CD4-positive, alpha-beta T cell (primary cell): ENCODE measurements around the gene ADGRB3. TPM values are rescaled to one million over a fixed set of nuclear protein-coding genes. Genes with fewer than 3 reads are reported as not detected.

Experiments
- ATAC-seq: fragments of 200-7000 bp; cut with Tn5 transposase; one replicate; pipeline ENCODE4 v1.10.0; 2022; ENCODE audit warnings: mild to moderate bottlenecking; ENCODE audit not compliant: poor library complexity
- CTCF ChIA-PET: fragments of 350-600 bp; sonication (Branson Sonifier 250); formaldehyde crosslinking; loops from one replicate; lab custom pipeline; 2021; ENCODE audit warnings: antibody characterized with exemption, inconsistent platforms; lab: Charles Lee
- POLR2A ChIA-PET: fragments of 350-600 bp; sonication (Branson Sonifier 250); formaldehyde crosslinking; loops from one replicate; lab custom pipeline; 2021; ENCODE audit warnings: antibody characterized with exemption, inconsistent platforms; lab: Charles Lee
- DNase-seq, 14 experiments: peaks; one replicate each; pipeline ENCODE4 v3.0.0-alpha.2; 2013 to 2020; ENCODE audit warnings: mixed read lengths in 2 of 14
- H3K27ac ChIP-seq, 2 donors: one replicate each; pipeline versions ENCODE4 v1.5.1 to v1.7.0; 2013; ENCODE audit warnings: low read length in 2 of 2, low read depth in 1 of 2, mild to moderate bottlenecking in 1 of 2
- H3K27me3 ChIP-seq, 2 experiments: 1 replicate in 1 of 2; 2 replicates in 1 of 2; pipeline versions ENCODE4 v1.6.1 to v1.7.0; 2013; ENCODE audit warnings: low read length in 2 of 2, control low read depth in 1 of 2, mild to moderate bottlenecking in 1 of 2, moderate library complexity in 1 of 2; ENCODE audit not compliant: insufficient read depth in 2 of 2, control insufficient read depth in 1 of 2
- H3K36me3 ChIP-seq: one replicate; pipeline ENCODE4 v1.6.1; 2013; ENCODE audit warnings: low read length, control low read depth; ENCODE audit not compliant: insufficient read depth
- H3K4me1 ChIP-seq: one replicate; pipeline ENCODE4 v1.6.1; 2013; ENCODE audit warnings: low read length, control low read depth; ENCODE audit not compliant: insufficient read depth
- H3K4me3 ChIP-seq: one replicate; pipeline ENCODE4 v1.5.1; 2013; ENCODE audit warnings: mild to moderate bottlenecking, low read length, moderate library complexity
- H3K9me3 ChIP-seq, 2 experiments: 1 replicate in 1 of 2; 2 replicates in 1 of 2; pipeline versions ENCODE4 v1.6.1 to v1.7.0; 2013; ENCODE audit warnings: low read length in 2 of 2, mild to moderate bottlenecking in 2 of 2, control low read depth in 1 of 2, moderate library complexity in 1 of 2; ENCODE audit not compliant: control insufficient read depth in 1 of 2, insufficient read depth in 1 of 2
- H3K27ac Mint-ChIP-seq: one replicate; pipeline ENCODE4 v1.8.0; 2020; ENCODE audit warnings: mixed read lengths
- H3K27me3 Mint-ChIP-seq: one replicate; pipeline ENCODE4 v1.8.0; 2021; ENCODE audit warnings: mixed read lengths
- H3K36me3 Mint-ChIP-seq: one replicate; pipeline ENCODE4 v1.8.0; 2021; ENCODE audit warnings: low read depth, mixed read lengths
- H3K4me1 Mint-ChIP-seq: one replicate; pipeline ENCODE4 v1.8.0; 2021; ENCODE audit warnings: low read depth, mixed read lengths
- H3K4me3 Mint-ChIP-seq: one replicate; pipeline ENCODE4 v1.8.0; 2020; ENCODE audit warnings: mild to moderate bottlenecking, mixed read lengths
- H3K9me3 Mint-ChIP-seq: one replicate; pipeline ENCODE4 v1.8.0; 2020; ENCODE audit warnings: mixed read lengths
- intact Hi-C, 2 experiments: fragments of 100-400 bp; cut with DNase I in 1 of 2; cut with micrococcal nuclease in 1 of 2; formaldehyde crosslinking; loops; one replicate each; pipeline versions ENCODE4 v1.15.1 to v1.9.0; 2023 to 2025; cut with DNase I, micrococcal nuclease
- total RNA-seq, 174 experiments: library from RNA in 2 of 174; stranded (reverse) in 2 of 174; gene quantifications; one replicate each; pipeline ENCODE4 v1.2.3 and lab custom pipeline; 2021 to 2026
- TF ChIP-seq, protein P1 (sequence below): fragments of 200-600 bp; IDR thresholded peaks from one replicate; pipeline ENCODE4 v1.8.0; 2022; ENCODE audit warnings: antibody characterized with exemption, mild to moderate bottlenecking

ADGRB3 gene
- total RNA-seq, 2 experiments from 2014 or later = not detected

DNA sequence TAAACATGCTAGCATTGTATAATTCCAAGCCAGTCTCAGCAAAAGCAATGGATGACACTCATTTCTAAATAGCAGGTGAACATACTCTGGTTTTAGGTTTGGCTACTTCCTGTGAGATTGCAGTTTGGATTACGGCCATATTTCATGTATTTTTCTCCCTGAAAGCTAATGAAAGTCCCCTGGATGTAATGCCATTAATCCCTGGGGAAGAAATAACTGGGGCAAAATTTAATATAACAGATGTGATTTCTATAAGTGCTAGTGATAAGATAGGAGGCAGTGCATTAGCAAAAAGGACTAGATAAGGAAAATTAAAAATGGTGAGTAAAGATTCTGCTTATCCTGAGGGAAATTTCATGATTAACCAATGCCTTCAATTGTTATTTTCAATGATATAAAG lies 238.2 kb downstream of the ADGRB3 start:
- H3K36me3 Mint-ChIP-seq = no peaks in the 10 kb centered on the region
- Histone ChIP-seq H3K27ac (no peak overlapping the region), H3K27me3 (no peaks in the 10 kb centered on the region), H3K4me3 (no peak overlapping the region), H3K36me3 (no peaks in the 10 kb centered on the region), H3K9me3 (no peaks in the 10 kb centered on the region), H3K4me1 (no peaks in the 10 kb centered on the region)
- TF ChIP-seq, protein P1, sequence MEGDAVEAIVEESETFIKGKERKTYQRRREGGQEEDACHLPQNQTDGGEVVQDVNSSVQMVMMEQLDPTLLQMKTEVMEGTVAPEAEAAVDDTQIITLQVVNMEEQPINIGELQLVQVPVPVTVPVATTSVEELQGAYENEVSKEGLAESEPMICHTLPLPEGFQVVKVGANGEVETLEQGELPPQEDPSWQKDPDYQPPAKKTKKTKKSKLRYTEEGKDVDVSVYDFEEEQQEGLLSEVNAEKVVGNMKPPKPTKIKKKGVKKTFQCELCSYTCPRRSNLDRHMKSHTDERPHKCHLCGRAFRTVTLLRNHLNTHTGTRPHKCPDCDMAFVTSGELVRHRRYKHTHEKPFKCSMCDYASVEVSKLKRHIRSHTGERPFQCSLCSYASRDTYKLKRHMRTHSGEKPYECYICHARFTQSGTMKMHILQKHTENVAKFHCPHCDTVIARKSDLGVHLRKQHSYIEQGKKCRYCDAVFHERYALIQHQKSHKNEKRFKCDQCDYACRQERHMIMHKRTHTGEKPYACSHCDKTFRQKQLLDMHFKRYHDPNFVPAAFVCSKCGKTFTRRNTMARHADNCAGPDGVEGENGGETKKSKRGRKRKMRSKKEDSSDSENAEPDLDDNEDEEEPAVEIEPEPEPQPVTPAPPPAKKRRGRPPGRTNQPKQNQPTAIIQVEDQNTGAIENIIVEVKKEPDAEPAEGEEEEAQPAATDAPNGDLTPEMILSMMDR = no peak
- intact Hi-C loops = no loop called here
- no peaks in the 10 kb centered on the region for H3K9me3 Mint-ChIP-seq
- POLR2A ChIA-PET = no interaction called here
- no peak overlapping the region for H3K4me3 Mint-ChIP-seq
- CTCF ChIA-PET = no interaction called here
- DNase-seq (no peak), ATAC-seq (no peak)
- H3K4me1 Mint-ChIP-seq = no peaks in the 10 kb centered on the region
- H3K27me3 Mint-ChIP-seq = no peaks in the 10 kb centered on the region
- no peak overlapping the region for H3K27ac Mint-ChIP-seq

DNA sequence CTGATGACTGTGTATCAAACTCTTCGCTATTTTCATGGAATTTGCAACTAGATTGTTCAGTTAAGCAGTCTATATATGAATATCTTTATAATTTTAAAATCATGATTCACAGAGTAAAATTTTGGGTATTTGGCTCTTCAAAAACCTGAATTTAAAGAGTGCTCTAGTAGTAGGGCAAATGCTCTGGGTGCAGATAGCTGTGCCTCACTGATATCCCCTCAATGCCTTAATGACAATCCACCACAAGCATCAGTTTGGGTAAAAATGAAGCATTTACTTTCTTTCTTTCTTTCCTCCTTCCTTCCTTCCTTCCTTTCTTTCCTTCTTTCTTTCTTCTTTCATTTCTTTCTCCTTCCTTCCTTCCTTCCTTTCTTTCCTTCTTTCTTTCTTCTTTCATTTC lies 239.7 kb downstream of the ADGRB3 start:
- no peak overlapping the region for H3K27ac Mint-ChIP-seq
- ATAC-seq = no peak
- no peaks in the 10 kb centered on the region for H3K9me3 Mint-ChIP-seq
- no peak overlapping the region for H3K4me3 Mint-ChIP-seq
- no peaks in the 10 kb centered on the region for H3K4me1 Mint-ChIP-seq
- H3K36me3 Mint-ChIP-seq = no peaks in the 10 kb centered on the region
- peaks cover 0 to 3% of the 10 kb centered on the region in 2 experiments for H3K9me3 ChIP-seq
- H3K27ac ChIP-seq = no peak overlapping the region
- ChIA-PET POLR2A (no interaction called here), CTCF (no interaction called here)
- intact Hi-C loops = no loop called here
- H3K27me3 ChIP-seq = no peaks in the 10 kb centered on the region
- TF ChIP-seq, protein P1 = no peak
- H3K36me3 ChIP-seq = no peaks in the 10 kb centered on the region
- H3K4me3 ChIP-seq = no peak overlapping the region
- DNase-seq = no peak
- no peaks in the 10 kb centered on the region for H3K27me3 Mint-ChIP-seq
- H3K4me1 ChIP-seq = no peaks in the 10 kb centered on the region

DNA sequence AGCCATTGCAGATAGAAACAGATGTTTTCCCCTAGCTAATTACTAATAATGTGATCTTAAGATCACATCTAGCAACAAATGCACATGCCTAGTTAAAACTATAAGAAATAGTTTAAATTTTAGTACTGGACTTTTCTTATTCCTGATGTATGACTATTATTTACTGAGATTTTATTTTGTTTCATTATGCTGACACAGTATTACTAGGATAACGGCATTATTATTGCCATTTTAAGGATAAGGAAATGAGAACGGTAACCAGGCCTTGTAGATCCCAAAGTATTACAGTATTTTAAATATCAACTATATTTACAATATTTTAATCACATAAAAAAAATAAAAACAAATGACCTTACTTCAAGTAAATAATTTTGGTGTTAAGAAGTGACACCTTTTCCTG lies 240.3 kb downstream of the ADGRB3 start:
- no peaks in the 10 kb centered on the region for H3K4me1 Mint-ChIP-seq
- no peaks in the 10 kb centered on the region for H3K36me3 Mint-ChIP-seq
- Histone ChIP-seq H3K27ac (no peak overlapping the region), H3K36me3 (no peaks in the 10 kb centered on the region), H3K4me1 (no peaks in the 10 kb centered on the region), H3K4me3 (no peak overlapping the region), H3K27me3 (no peaks in the 10 kb centered on the region), H3K9me3 (peaks cover 0 to 3% of the 10 kb centered on the region in 2 experiments)
- H3K4me3 Mint-ChIP-seq = no peak overlapping the region
- TF ChIP-seq, protein P1 = no peak
- H3K27ac Mint-ChIP-seq = no peak overlapping the region
- POLR2A ChIA-PET = no interaction called here
- no peaks in the 10 kb centered on the region for H3K9me3 Mint-ChIP-seq
- no peaks in the 10 kb centered on the region for H3K27me3 Mint-ChIP-seq
- DNase-seq (no peak), ATAC-seq (no peak)
- intact Hi-C loops = no loop called here
- CTCF ChIA-PET = no interaction called here
